HFF-Myc (cell line): ENCODE measurements around the gene SERINC5.

Experiments used
- DNase-seq: peaks from one replicate; pipeline ENCODE4 v3.0.0-alpha.2; 2011; ENCODE audit warnings: low read depth; ENCODE audit errors: extremely low read depth
- H3K4me3 ChIP-seq: replicated peaks from 2 replicates; pipeline ENCODE4 v1.5.1; 2011; ENCODE audit warnings: low read depth, mild to moderate bottlenecking, control low read depth, low read length
- CTCF ChIP-seq: IDR thresholded peaks from 2 replicates; pipeline ENCODE4 v1.5.1; 2012; ENCODE audit warnings: mild to moderate bottlenecking, low read depth, low read length, control low read depth; ENCODE audit errors: missing control alignments

SERINC5 gene

DNA sequence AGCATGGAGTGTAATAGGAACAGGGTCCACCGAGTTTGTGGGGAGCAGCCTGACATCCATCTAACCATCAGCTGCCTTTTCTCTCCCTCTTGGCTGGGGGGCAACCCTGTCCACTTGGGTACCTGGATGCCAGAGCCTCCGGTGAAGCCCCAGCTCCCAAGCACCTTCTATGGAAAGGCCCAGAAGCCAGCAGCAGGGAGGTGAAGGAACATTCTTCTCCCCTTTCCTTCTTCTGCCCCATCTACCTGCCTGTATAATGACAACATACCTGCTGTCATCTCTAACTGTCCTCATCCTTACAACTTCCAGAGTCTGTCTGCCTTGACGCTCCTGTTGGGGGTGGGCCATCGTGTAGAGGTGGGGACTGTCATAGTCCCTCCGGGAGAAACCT, 187.6 kb downstream of the SERINC5 start:
- no peak for TF ChIP-seq CTCF
- no peak for DNase-seq
- no peak overlapping the region for H3K4me3 ChIP-seq

DNA sequence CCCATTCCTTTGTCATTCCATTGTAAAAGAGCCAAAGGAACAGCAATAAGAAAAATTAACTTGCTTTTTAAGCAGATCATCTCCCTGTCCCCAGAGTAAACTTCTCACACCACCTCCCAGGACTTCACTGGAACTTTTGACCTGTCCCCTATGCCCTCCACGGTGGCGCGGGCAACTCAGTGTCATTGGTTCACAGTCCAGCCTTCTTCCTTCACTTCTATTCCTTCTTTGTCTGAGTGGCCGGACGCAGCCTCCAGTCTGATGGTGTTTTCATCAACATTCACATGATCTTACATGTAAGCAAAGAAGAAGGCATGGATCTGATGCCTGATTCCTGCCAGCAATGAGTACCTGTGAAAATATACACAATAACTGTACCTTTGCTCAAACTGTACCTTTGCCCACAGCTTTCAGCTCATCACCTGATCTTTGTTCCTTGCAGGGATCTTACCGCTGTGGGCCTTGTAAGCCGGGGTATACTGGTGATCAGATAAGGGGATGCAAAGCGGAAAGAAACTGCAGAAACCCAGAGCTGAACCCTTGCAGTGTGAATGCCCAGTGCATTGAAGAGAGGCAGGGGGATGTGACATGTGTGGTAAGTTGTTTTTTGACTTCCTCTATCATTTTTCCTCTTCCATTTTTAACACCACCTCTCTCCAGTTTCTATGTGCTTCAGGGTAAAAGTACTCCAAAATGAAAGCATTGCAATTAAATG, 188.2 kb downstream of the SERINC5 start:
- TF ChIP-seq CTCF = no peak
- no peak for DNase-seq
- no peak overlapping the region for H3K4me3 ChIP-seq

- no peak overlapping the region for H3K4me3 ChIP-seq
- no peak for TF ChIP-seq CTCF
- no peak for DNase-seq
These were observed 188.8 kb downstream of the SERINC5 start for GRCh38 chr5:80067016-80067415.

- H3K4me3 ChIP-seq = no peak overlapping the region
- no peak for TF ChIP-seq CTCF
- DNase-seq = no peak
These were observed 191.7 kb downstream of the SERINC5 start for GRCh38 chr5:80064124-80064523.
